ENCODE measurements around the gene FTH1. TPM values are rescaled to one million over a fixed set of nuclear protein-coding genes. Genes with fewer than 3 reads are reported as not detected.

Gene FTH1
- total and polyA plus RNA-seq, 4 donors: 592 to 4,630 (median 2,175) TPM

GRCh38 chr11:61975638-61976419 is 8.4 kb upstream of the FTH1 start:
- Histone ChIP-seq H3K4me1 (ENCODE audit: control insufficient read depth in 4 of 4, insufficient read depth in 4 of 4, low read length in 3 of 4) (peaks cover 30 to 86% (median 58%) of the 10 kb centered on the region in 4 donors), H3K27ac (ENCODE audit: low read depth in 1 of 2, low read length in 2 of 2) (peak overlapping the region; percentile 89 to 92), H3K4me3 (ENCODE audit: low read depth in 1 of 3, low read length in 3 of 3) (peak overlapping the region; percentile 54 to 80 (median 73)), H3K36me3 (ENCODE audit: control insufficient read depth in 4 of 4, insufficient read depth in 3 of 4, low read depth in 1 of 4, low read length in 3 of 4) (no peaks in the 10 kb centered on the region), H3K9me3 (ENCODE audit: control insufficient read depth in 4 of 4, low read length in 3 of 4) (no peaks in the 10 kb centered on the region), H3K9ac (ENCODE audit: low read depth in 1 of 2, low read length in 2 of 2) (peak overlapping the region; percentile 83 to 96), H3K27me3 (ENCODE audit: control insufficient read depth in 4 of 4, insufficient read depth in 4 of 4, low read length in 3 of 4) (no peaks in the 10 kb centered on the region)
- peak; percentile 62 to 75 for TF ChIP-seq HNF4A (conservative IDR thresholded peaks at IDR 0.05)
- peak; percentile 11 for TF ChIP-seq MAX (IDR thresholded peaks at IDR 0.05)
- TF ChIP-seq RXRA (IDR thresholded peaks at IDR 0.05): peak; percentile 48 to 53
- no peak for TF ChIP-seq GABPA (IDR thresholded peaks at IDR 0.05 in 1 of 2, conservative IDR thresholded peaks at IDR 0.05 in 1 of 2)
- peak in 1 of 2 donors; percentile 39 for TF ChIP-seq JUND (IDR thresholded peaks at IDR 0.05)
- peak; percentile 18 for TF ChIP-seq SP1 (IDR thresholded peaks at IDR 0.05)
- no peak for TF ChIP-seq YY1 (IDR thresholded peaks at IDR 0.05)
- no peak for TF ChIP-seq FOXA2 (IDR thresholded peaks at IDR 0.05)
- WGBS: 40% methylated on average over 15 of the region's 15 CpGs
- DNase-seq (ENCODE audit: low spot score): no peak

- Histone ChIP-seq H3K4me1 (ENCODE audit: control insufficient read depth in 4 of 4, insufficient read depth in 4 of 4, low read length in 3 of 4) (peaks cover 29 to 80% (median 53%) of the 10 kb centered on the region in 4 donors), H3K9ac (ENCODE audit: low read depth in 1 of 2, low read length in 2 of 2) (peak overlapping the region; percentile 83 to 96)
- no peak for DNase-seq (ENCODE audit: low spot score)
These were observed 7.6 kb upstream of the FTH1 start for GRCh38 chr11:61974766-61975631.

More at GRCh38 chr11:61974766-61975631, 7.6 kb upstream of the FTH1 start:
- Histone ChIP-seq H3K27ac (ENCODE audit: low read depth in 1 of 2, low read length in 2 of 2) (peak overlapping the region; percentile 89 to 92), H3K9me3 (ENCODE audit: control insufficient read depth in 4 of 4, low read length in 3 of 4) (no peaks in the 10 kb centered on the region), H3K36me3 (ENCODE audit: control insufficient read depth in 4 of 4, insufficient read depth in 3 of 4, low read depth in 1 of 4, low read length in 3 of 4) (no peaks in the 10 kb centered on the region), H3K27me3 (ENCODE audit: control insufficient read depth in 4 of 4, insufficient read depth in 4 of 4, low read length in 3 of 4) (no peaks in the 10 kb centered on the region), H3K4me3 (ENCODE audit: low read depth in 1 of 3, low read length in 3 of 3) (peak overlapping the region; percentile 54 to 80 (median 73))
- 37% methylated on average over 14 of the region's 14 CpGs for WGBS
- TF ChIP-seq FOXA2 (IDR thresholded peaks at IDR 0.05): peak; percentile 98
- peak; percentile 93 for TF ChIP-seq YY1 (IDR thresholded peaks at IDR 0.05)
- no peak for TF ChIP-seq CTCF (IDR thresholded peaks at IDR 0.05; ENCODE audit: low read depth, low read length, missing input control)
- peak; percentile 90 for TF ChIP-seq HNF4G (IDR thresholded peaks at IDR 0.05)
- TF ChIP-seq RAD21 (IDR thresholded peaks at IDR 0.05): peak; percentile 53 to 70
- peak; percentile 87 to 94 for TF ChIP-seq RXRA (IDR thresholded peaks at IDR 0.05)
- TF ChIP-seq TAF1 (conservative IDR thresholded peaks at IDR 0.05): peak; percentile 90
- TF ChIP-seq MAX (IDR thresholded peaks at IDR 0.05): peak; percentile 94
- TF ChIP-seq JUND (IDR thresholded peaks at IDR 0.05): peak in 1 of 2 donors; percentile 67
- no peak for TF ChIP-seq NR2F2 (IDR thresholded peaks at IDR 0.05)
- peak; percentile 85 for TF ChIP-seq ZBTB33 (IDR thresholded peaks at IDR 0.05)
- TF ChIP-seq FOXA1 (IDR thresholded peaks at IDR 0.05): peak; percentile 98
- peak; percentile 93 to 96 for TF ChIP-seq HNF4A (conservative IDR thresholded peaks at IDR 0.05)
- peak; percentile 32 to 79 for TF ChIP-seq EGR1 (IDR thresholded peaks at IDR 0.05; ENCODE audit: low read depth in 2 of 2)
- TF ChIP-seq SP1 (IDR thresholded peaks at IDR 0.05): peak; percentile 98
- peak in 1 of 2 donors; percentile 42 for TF ChIP-seq GABPA (IDR thresholded peaks at IDR 0.05 in 1 of 2, conservative IDR thresholded peaks at IDR 0.05 in 1 of 2)
- peak; percentile 52 for TF ChIP-seq ATF3 (IDR thresholded peaks at IDR 0.05)
- TF ChIP-seq REST (IDR thresholded peaks at IDR 0.05): peak; percentile 87
